CD4-positive, alpha-beta memory T cell (primary cell): ENCODE measurements around the gene INPP4B. TPM values are rescaled to one million over a fixed set of nuclear protein-coding genes. Genes with fewer than 3 reads are reported as not detected.
A peak's percentile ranks its signal among the peaks of the same experiment; 100 is the strongest.

Experiments
- CTCF ChIA-PET: fragments of 350-600 bp; sonication (Branson Sonifier 250); formaldehyde crosslinking; loops from one replicate; lab custom pipeline; 2021; ENCODE audit warnings: inconsistent platforms; ENCODE audit not compliant: partially characterized antibody; lab: Charles Lee
- POLR2A ChIA-PET: fragments of 350-600 bp; sonication (Branson Sonifier 250); formaldehyde crosslinking; loops from one replicate; lab custom pipeline; 2021; ENCODE audit not compliant: partially characterized antibody; lab: Charles Lee
- DNase-seq, 5 donors: peaks; one replicate each; pipeline versions ENCODE4 v3.0.0 to v3.0.0-alpha.2; 2020 to 2022; ENCODE audit warnings: mixed read lengths in 1 of 5
- H3K27ac ChIP-seq: one replicate; pipeline ENCODE4 v1.7.0; 2013; ENCODE audit warnings: low read depth, low read length
- H3K27me3 ChIP-seq: 2 replicates; pipeline ENCODE4 v1.7.0; 2013; ENCODE audit warnings: mild to moderate bottlenecking, low read length, moderate library complexity; ENCODE audit not compliant: insufficient read depth
- H3K36me3 ChIP-seq: 2 replicates; pipeline ENCODE4 v1.7.0; 2013; ENCODE audit warnings: mild to moderate bottlenecking, low read length, moderate library complexity; ENCODE audit not compliant: insufficient read depth
- H3K4me1 ChIP-seq: 2 replicates; pipeline ENCODE4 v1.7.0; 2013; ENCODE audit warnings: mild to moderate bottlenecking, low read length, moderate library complexity; ENCODE audit not compliant: insufficient read depth
- H3K4me3 ChIP-seq, 2 donors: one replicate each; pipeline ENCODE4 v1.7.0; 2013; ENCODE audit warnings: low read length in 2 of 2, mild to moderate bottlenecking in 1 of 2
- H3K9me3 ChIP-seq, 2 donors: one replicate each; pipeline ENCODE4 v1.7.0; 2013; ENCODE audit warnings: low read length in 2 of 2, control low read depth in 1 of 2; ENCODE audit not compliant: control insufficient read depth in 1 of 2
- H3K27ac Mint-ChIP-seq, 7 donors: one replicate each; pipeline ENCODE4 v1.8.0; 2020 to 2021; ENCODE audit warnings: mixed read lengths in 7 of 7, mild to moderate bottlenecking in 6 of 7, inconsistent platforms in 3 of 7, moderate library complexity in 3 of 7
- H3K27me3 Mint-ChIP-seq, 2 donors: one replicate each; pipeline ENCODE4 v1.8.0; 2020 to 2021; ENCODE audit warnings: mixed read lengths in 2 of 2
- H3K36me3 Mint-ChIP-seq, 2 donors: one replicate each; pipeline ENCODE4 v1.8.0; 2020 to 2021; ENCODE audit warnings: mixed read lengths in 2 of 2, inconsistent platforms in 1 of 2, mild to moderate bottlenecking in 1 of 2
- H3K4me1 Mint-ChIP-seq, 4 donors: one replicate each; pipeline ENCODE4 v1.8.0; 2020 to 2021; ENCODE audit warnings: mixed read lengths in 4 of 4, mild to moderate bottlenecking in 1 of 4
- H3K4me3 Mint-ChIP-seq, 8 donors: one replicate each; pipeline ENCODE4 v1.8.0; 2020 to 2021; ENCODE audit warnings: mixed read lengths in 8 of 8, mild to moderate bottlenecking in 7 of 8, moderate library complexity in 6 of 8, inconsistent platforms in 3 of 8
- H3K9me3 Mint-ChIP-seq, 8 donors: one replicate each; pipeline ENCODE4 v1.8.0; 2020 to 2021; ENCODE audit warnings: mixed read lengths in 8 of 8, mild to moderate bottlenecking in 5 of 8, inconsistent platforms in 3 of 8, moderate library complexity in 1 of 8
- intact Hi-C: fragments of 100-400 bp; cut with micrococcal nuclease; formaldehyde crosslinking; loops from one replicate; pipeline ENCODE4 v1.15.1; 2023
- polyA plus RNA-seq, 2 donors: library from polyadenylated mRNA; unstranded; fragments of 300-500 nt; fragmentation: Illumina TruSeq; gene quantifications; one replicate each; pipeline ENCODE4 v1.2.3, GENCODE V29; 2021
- total RNA-seq, 2 experiments: library from RNA; stranded (reverse); gene quantifications; one replicate each; pipeline ENCODE4 v1.2.3, GENCODE V29; 2021

INPP4B gene
- total and polyA plus RNA-seq, 4 experiments from 2014 or later = 76.7 to 112 (median 80.8) TPM

DNA sequence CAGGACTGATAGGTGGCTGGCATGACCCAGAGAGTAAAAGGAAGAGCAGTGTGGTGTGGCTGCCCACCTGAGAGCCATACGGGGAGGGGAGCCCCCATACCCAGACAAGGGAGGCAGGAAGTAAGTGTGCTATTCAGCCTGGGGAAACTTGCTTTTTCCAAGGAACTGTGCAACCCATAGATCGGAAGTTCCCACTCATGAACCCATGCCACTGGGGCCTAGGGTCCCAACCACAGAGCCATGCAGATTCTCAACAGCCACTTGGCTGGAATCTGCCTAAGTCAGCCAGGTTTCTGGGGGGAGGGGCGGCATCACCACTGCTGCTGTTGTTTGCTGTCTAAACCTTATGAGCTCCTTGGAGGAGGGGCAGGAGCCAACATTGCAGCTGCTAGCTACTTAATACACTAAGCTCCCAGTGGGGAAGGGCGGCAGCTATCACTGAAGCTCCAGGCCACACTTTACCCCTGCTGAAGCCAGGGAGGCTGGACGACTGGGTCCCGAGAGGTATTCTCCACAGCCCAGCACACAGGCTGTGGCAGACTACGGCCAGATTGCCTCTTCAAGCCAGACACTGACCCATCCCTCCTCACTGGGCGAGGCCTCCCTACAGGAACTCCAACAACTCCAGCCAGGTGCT lies 410.4 kb downstream of the INPP4B start:
- peaks cover 0 to 22% (median 5%) of the 10 kb centered on the region in 8 donors for H3K9me3 Mint-ChIP-seq
- no peak overlapping the region for H3K4me3 Mint-ChIP-seq
- Histone ChIP-seq H3K36me3 (no peaks in the 10 kb centered on the region), H3K27ac (no peak overlapping the region), H3K9me3 (no peaks in the 10 kb centered on the region), H3K27me3 (no peaks in the 10 kb centered on the region), H3K4me3 (no peak overlapping the region), H3K4me1 (peaks cover 16% of the 10 kb centered on the region)
- ChIA-PET CTCF (interaction anchor here (1.1 kb wide), 1 partner anchor 87 kb away, joined by 3 read pairs; no protein-coding TSS in a partner anchor), POLR2A (no interaction called here)
- intact Hi-C loops = loop anchor here (2.0 kb wide), 1 partner anchor 309 kb away; no protein-coding TSS in a partner anchor
- H3K27me3 Mint-ChIP-seq = no peaks in the 10 kb centered on the region
- peak overlapping the region in 1 of 7 donors; percentile 63 for H3K27ac Mint-ChIP-seq
- H3K36me3 Mint-ChIP-seq = peaks cover 0 to 19% of the 10 kb centered on the region in 2 donors
- peaks cover 15 to 30% (median 26%) of the 10 kb centered on the region in 4 donors for H3K4me1 Mint-ChIP-seq
- no peak for DNase-seq

DNA sequence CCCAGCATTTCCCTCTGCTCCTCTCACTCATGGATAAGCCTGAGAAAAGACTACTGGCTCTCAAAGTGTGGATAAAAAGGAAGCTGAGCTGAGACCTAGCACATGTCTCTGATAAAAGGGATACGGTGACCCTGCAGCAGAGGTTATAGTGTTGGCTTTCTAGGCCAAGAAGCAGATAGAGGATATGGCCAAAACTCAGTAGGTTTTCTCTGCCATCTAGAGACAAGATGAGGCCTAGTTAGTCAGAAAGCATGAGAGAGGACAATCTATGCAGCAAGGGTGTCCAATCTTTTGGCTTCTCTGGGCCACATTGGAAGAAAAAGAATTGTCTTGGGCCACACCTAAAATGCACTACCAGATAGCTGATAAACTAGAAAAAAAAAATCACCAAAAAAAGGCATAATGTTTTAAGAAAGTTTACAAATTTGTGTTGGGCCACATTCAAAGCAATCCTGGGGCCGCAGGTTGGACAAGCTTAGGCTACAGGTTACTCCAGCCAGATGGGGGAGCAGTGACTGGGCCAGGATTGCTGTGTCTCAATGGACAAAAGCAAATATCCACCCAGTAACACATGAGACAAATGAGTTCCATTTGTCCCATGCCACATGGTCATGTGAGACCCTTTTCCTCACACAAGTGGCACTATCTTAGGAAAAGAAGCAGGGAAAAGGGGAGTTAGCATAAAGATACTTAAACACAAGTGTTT lies 411.4 kb downstream of the INPP4B start:
- Mint-ChIP-seq H3K9me3 (peaks cover 0 to 22% (median 5%) of the 10 kb centered on the region in 8 donors), H3K4me3 (peak overlapping the region in 1 of 8 donors; percentile 15), H3K36me3 (peaks cover 0 to 19% of the 10 kb centered on the region in 2 donors), H3K4me1 (peaks cover 15 to 30% (median 26%) of the 10 kb centered on the region in 4 donors), H3K27ac (peak overlapping the region in 4 of 7 donors; percentile 23 to 85 (median 39)), H3K27me3 (no peaks in the 10 kb centered on the region)
- Histone ChIP-seq H3K9me3 (no peaks in the 10 kb centered on the region), H3K4me1 (peaks cover 16% of the 10 kb centered on the region), H3K27me3 (no peaks in the 10 kb centered on the region), H3K27ac (no peak overlapping the region), H3K4me3 (no peak overlapping the region), H3K36me3 (no peaks in the 10 kb centered on the region)
- peak in 3 of 5 donors; percentile 4 to 20 (median 12) for DNase-seq
- intact Hi-C loops = loop anchor here (1.0 to 2.0 kb wide), 2 partner anchors 81 to 308 kb away; no protein-coding TSS in a partner anchor
- ChIA-PET POLR2A (interaction anchor here (0.7 kb wide), 1 partner anchor 28 kb away, joined by 3 read pairs; no protein-coding TSS in a partner anchor), CTCF (interaction anchor here (1.3 to 1.4 kb wide), 4 partner anchors 80 to 152 kb away, joined by 3 to 7 read pairs (median 4); no protein-coding TSS in a partner anchor)

DNA sequence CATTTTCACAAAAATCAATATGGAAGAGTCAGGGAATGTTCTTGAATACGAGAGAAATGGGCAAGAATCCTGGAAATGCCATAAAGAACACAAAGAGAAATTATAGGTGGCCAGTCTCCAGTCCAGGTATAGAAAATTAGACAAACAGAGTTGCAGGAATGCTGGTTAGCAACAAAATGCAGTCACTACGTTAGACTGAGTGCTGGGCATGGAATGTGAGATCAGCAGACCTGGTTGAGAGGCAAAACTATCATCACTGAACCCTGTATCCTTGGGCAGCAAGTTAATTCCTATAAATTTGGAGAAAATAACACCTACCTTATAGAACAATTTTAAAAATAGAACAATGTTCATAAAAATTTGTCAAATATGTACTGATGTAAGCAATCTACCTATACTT lies 417.4 kb downstream of the INPP4B start:
- Mint-ChIP-seq H3K4me1 (peaks cover 6 to 15% (median 9%) of the 10 kb centered on the region in 4 donors), H3K4me3 (no peak overlapping the region), H3K9me3 (no peaks in the 10 kb centered on the region), H3K36me3 (peaks cover 0 to 3% of the 10 kb centered on the region in 2 donors), H3K27ac (no peak overlapping the region), H3K27me3 (no peaks in the 10 kb centered on the region)
- ChIA-PET CTCF (no interaction called here), POLR2A (no interaction called here)
- intact Hi-C loops = no loop called here
- no peaks in the 10 kb centered on the region for H3K9me3 ChIP-seq
- H3K36me3 ChIP-seq = no peaks in the 10 kb centered on the region
- H3K27ac ChIP-seq = no peak overlapping the region
- H3K4me1 ChIP-seq = peaks cover 7% of the 10 kb centered on the region
- no peak for DNase-seq
- no peak overlapping the region for H3K4me3 ChIP-seq
- no peaks in the 10 kb centered on the region for H3K27me3 ChIP-seq

DNA sequence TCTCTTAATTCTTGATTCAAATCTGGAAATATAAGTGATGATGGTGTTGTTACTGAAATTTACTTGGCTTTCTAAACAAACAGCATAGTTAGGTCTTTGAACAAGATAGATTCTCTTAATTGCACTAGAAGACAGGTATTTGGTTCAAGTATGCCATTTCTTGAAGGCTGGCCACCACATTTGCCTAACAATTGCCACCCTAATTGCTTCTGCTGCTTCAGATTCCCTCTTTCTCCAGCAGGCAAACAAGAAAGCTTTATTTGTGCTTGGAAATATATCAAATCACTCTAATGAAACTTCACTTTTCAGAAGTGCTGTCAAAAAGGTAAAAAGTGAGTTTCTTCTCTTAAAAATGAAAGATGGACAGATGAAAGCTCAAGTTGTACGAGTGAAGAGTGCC lies 418.6 kb downstream of the INPP4B start:
- Histone ChIP-seq H3K4me1 (no peaks in the 10 kb centered on the region), H3K36me3 (no peaks in the 10 kb centered on the region), H3K9me3 (no peaks in the 10 kb centered on the region), H3K27me3 (no peaks in the 10 kb centered on the region), H3K4me3 (no peak overlapping the region), H3K27ac (no peak overlapping the region)
- no peaks in the 10 kb centered on the region for H3K27me3 Mint-ChIP-seq
- POLR2A ChIA-PET = no interaction called here
- CTCF ChIA-PET = interaction anchor here (1.6 kb wide), 1 partner anchor 71 kb away, joined by 3 read pairs; no protein-coding TSS in a partner anchor
- no peaks in the 10 kb centered on the region for H3K9me3 Mint-ChIP-seq
- peaks cover 0 to 3% of the 10 kb centered on the region in 2 donors for H3K36me3 Mint-ChIP-seq
- no peak overlapping the region for H3K4me3 Mint-ChIP-seq
- no peak overlapping the region for H3K27ac Mint-ChIP-seq
- H3K4me1 Mint-ChIP-seq = peaks cover 0 to 9% (median 2%) of the 10 kb centered on the region in 4 donors
- DNase-seq = no peak
- intact Hi-C loops = no loop called here

DNA sequence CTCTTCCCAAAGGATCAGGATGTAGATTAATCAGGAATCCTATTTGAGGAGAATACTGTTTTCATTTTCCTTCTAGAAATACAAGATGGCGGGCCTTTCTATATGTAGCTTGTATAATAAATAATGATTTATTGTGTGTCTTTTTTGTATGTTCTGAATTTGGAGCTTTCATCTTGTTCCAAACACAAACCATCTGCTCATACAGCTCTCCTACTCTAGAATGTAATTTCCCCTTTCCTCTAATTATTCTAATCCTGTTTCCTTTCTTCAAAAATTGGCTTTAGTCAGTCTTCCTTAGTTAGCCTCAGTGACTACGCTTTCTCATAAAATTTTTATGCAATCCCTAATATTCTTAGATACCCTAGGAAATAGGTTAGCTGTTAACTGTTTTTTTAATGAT lies 422.2 kb downstream of the INPP4B start:
- H3K4me3 ChIP-seq = no peak overlapping the region
- no peak for DNase-seq
- H3K36me3 Mint-ChIP-seq = peaks cover 0 to 3% of the 10 kb centered on the region in 2 donors
- intact Hi-C loops = no loop called here
- H3K27ac ChIP-seq = no peak overlapping the region
- peaks cover 0 to 5% (median under 1%) of the 10 kb centered on the region in 4 donors for H3K4me1 Mint-ChIP-seq
- no peak overlapping the region for H3K4me3 Mint-ChIP-seq
- H3K4me1 ChIP-seq = no peaks in the 10 kb centered on the region
- H3K36me3 ChIP-seq = no peaks in the 10 kb centered on the region
- H3K27me3 Mint-ChIP-seq = no peaks in the 10 kb centered on the region
- no peaks in the 10 kb centered on the region for H3K9me3 ChIP-seq
- no peaks in the 10 kb centered on the region for H3K9me3 Mint-ChIP-seq
- no peak overlapping the region for H3K27ac Mint-ChIP-seq
- CTCF ChIA-PET = no interaction called here
- POLR2A ChIA-PET = interaction anchor here (0.8 to 0.9 kb wide), 2 partner anchors 18 to 280 kb away, joined by 3 read pairs; no protein-coding TSS in a partner anchor
- H3K27me3 ChIP-seq = no peaks in the 10 kb centered on the region

DNA sequence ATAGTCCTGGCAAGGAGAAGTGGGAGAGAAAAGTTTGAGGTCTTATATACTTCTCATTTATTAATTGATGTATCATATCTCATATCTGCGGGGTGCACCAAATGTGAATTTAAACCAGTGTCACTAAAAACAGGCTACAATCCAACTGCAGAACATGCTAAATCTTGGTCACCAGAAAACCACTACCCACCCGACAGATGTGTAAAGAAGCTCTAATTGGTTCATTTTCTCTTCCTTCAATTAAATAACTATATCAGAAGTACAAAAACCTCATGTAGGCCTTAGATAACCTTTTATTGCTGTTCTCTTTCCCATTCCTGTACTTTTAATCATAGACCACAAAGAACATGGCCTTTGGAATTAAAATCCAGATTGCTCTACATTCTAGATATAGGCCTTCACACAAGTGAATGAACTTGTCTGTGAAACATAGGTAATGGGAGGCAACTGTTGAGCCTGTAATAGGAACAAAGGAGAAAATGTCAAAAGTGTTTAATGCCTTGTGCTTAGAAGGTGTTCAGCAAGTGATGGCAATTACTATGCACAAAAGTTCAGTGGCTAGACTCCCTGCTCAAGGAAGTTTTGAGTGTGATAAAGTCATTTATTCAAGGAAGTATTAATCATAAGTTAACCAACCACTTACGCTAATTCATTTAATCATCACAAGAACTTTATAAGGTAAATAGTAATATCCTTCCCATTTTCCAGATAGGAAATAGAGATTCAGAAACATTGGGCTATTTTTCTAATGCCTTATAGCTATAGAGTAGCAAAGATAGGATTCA lies 425.6 kb downstream of the INPP4B start:
- Mint-ChIP-seq H3K9me3 (no peaks in the 10 kb centered on the region), H3K4me3 (no peak overlapping the region), H3K27me3 (no peaks in the 10 kb centered on the region), H3K36me3 (no peaks in the 10 kb centered on the region), H3K4me1 (peaks cover 15 to 26% (median 20%) of the 10 kb centered on the region in 4 donors), H3K27ac (no peak overlapping the region)
- H3K9me3 ChIP-seq = no peaks in the 10 kb centered on the region
- intact Hi-C loops = no loop called here
- H3K4me1 ChIP-seq = peaks cover 20% of the 10 kb centered on the region
- H3K27me3 ChIP-seq = no peaks in the 10 kb centered on the region
- no peak overlapping the region for H3K4me3 ChIP-seq
- no peaks in the 10 kb centered on the region for H3K36me3 ChIP-seq
- H3K27ac ChIP-seq = no peak overlapping the region
- ChIA-PET CTCF (interaction anchor here (0.9 kb wide), 1 partner anchor 65 kb away, joined by 4 read pairs; no protein-coding TSS in a partner anchor), POLR2A (interaction anchor here (0.6 to 1.7 kb wide), 4 partner anchors 9 to 66 kb away, joined by 3 to 8 read pairs (median 4); no protein-coding TSS in a partner anchor)
- no peak for DNase-seq
